ENCODE data around the gene DENND6A. TPM values are rescaled to one million over a fixed set of nuclear protein-coding genes. Genes with fewer than 3 reads are reported as not detected.
A peak's percentile ranks its signal among the peaks of the same experiment; 100 is the strongest.
"Not testable (repeated sequence)": the region's sequence is repeated elsewhere in the genome, so short reads cannot be mapped to it uniquely, and the experiment has no call there.

Gene DENND6A
- total RNA-seq, 2 donors from 2014 or later: 19.9 to 23.3 TPM

DNA sequence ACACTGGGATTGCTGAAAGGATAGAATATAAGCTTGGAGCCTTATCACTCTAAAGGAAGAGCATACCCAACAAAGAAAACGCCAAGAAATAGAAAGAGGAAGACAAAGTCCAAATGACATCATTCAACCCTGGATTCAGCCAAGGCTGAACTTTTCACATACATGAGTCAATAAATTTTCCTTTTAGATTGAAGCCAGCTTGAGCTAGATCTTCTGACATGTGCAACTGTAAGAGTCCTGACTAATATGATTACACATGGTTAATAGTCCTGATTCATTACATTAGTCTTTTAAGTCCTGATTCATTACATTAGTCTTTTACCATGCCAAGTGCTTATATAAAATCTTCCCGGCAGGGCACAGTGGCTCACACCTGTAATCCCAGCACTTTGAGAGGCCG is 13.6 kb upstream of the DENND6A start:
- no peaks in the 10 kb centered on the region for H3K36me3 Mint-ChIP-seq
- H3K9me3 Mint-ChIP-seq: no peaks in the 10 kb centered on the region
- DNase-seq (ENCODE audit: low spot score in 2 of 2) (no peak), ATAC-seq (peak; percentile 36 to 85)
- peak overlapping the region in 1 of 2 donors; percentile 10 for H3K27ac Mint-ChIP-seq

DNA sequence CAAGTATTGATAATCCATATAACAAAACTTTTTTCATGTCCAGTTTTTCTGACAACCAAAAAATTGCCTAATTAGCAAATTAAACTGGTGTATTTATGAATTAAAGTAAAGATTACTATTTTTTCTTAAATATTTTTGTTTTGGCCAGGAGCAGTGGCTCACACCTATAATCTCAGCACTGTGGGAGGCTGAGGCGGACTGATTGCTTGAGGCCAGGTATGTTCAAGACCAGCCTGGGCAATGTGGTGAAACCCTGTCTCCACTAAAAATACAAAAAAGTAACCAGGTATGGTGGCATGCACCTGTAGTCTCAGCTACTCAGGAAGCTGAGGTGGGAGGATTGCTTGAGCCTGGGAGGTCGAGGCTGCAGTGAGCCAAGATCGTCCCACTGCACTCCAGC is 12.5 kb upstream of the DENND6A start:
- not testable (repeated sequence) for H3K27ac Mint-ChIP-seq; DNase-seq (ENCODE audit: low spot score in 2 of 2); H3K36me3 Mint-ChIP-seq; H3K9me3 Mint-ChIP-seq; ATAC-seq

GRCh38 chr3:57701781-57702180 is 8.9 kb upstream of the DENND6A start:
- H3K27ac Mint-ChIP-seq: no peak overlapping the region

GRCh38 chr3:57700737-57701136 is 7.9 kb upstream of the DENND6A start:
- ATAC-seq (no peak), DNase-seq (ENCODE audit: low spot score in 2 of 2) (no peak)
- no peaks in the 10 kb centered on the region for H3K9me3 Mint-ChIP-seq
- H3K36me3 Mint-ChIP-seq: no peaks in the 10 kb centered on the region
- no peak overlapping the region for H3K27ac Mint-ChIP-seq

More at GRCh38 chr3:57701781-57702180, 8.9 kb upstream of the DENND6A start:
- no peak for ATAC-seq
- DNase-seq (ENCODE audit: low spot score in 2 of 2): no peak
- no peaks in the 10 kb centered on the region for H3K9me3 Mint-ChIP-seq
- H3K36me3 Mint-ChIP-seq: no peaks in the 10 kb centered on the region

DNA sequence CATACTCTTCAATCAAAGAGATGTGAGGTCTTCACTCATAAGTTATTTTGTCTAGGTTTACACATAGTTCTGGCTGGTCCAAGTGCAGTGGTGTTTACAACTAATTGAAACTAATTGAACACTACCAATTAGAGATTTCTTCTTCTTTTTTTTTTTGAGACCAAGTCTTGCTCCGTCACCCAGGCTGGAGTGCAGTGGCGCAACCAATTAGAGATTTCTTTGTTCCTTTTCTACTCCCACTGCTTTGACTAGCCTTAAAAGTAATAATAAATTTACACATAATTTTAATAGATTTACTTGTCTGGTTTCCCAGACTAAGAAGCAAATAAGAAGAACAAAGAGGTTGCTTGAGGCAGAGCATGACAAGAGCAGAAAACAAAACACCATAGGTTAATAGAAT is 6.7 kb upstream of the DENND6A start:
- no peak for DNase-seq (ENCODE audit: low spot score in 2 of 2)
- H3K27ac Mint-ChIP-seq: no peak overlapping the region
- ATAC-seq: no peak
- no peaks in the 10 kb centered on the region for H3K9me3 Mint-ChIP-seq
- H3K36me3 Mint-ChIP-seq: no peaks in the 10 kb centered on the region

- ATAC-seq: no peak
These were observed 4.0 kb upstream of the DENND6A start for GRCh38 chr3:57696801-57697321.

DNA sequence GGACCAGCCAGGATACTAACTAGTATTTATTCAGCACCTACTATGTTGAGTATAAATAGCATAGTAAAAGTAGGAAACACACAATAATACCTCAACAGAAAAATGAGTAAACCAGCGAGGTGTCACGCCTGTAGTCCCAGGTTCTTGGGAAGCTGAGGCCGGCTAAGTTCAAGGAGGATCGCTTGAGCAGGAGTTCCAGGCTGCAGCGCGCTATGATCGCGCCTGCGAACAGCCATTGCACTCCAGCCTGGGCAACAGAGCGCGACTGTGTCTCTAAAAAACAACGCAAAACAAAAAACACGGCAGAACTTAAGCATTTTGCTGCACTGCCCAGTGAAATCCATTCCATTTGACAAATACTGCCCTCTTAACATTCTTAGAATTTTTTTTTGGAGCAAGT is 1.3 kb upstream of the DENND6A start:
- Mint-ChIP-seq H3K36me3 (peaks cover 0 to 4% of the 10 kb centered on the region in 2 donors), H3K9me3 (no peaks in the 10 kb centered on the region), H3K27ac (peak overlapping the region in 1 of 2 donors; percentile 98)
- DNase-seq (ENCODE audit: low spot score in 2 of 2) (no peak), ATAC-seq (no peak)

More at GRCh38 chr3:57696801-57697321, 4.0 kb upstream of the DENND6A start:
- Mint-ChIP-seq H3K36me3 (peaks cover 0 to 2% of the 10 kb centered on the region in 2 donors), H3K27ac (no peak overlapping the region), H3K9me3 (no peaks in the 10 kb centered on the region)
- no peak for DNase-seq (ENCODE audit: low spot score in 2 of 2)

- not testable (repeated sequence) for H3K36me3 Mint-ChIP-seq; H3K9me3 Mint-ChIP-seq; DNase-seq (ENCODE audit: low spot score in 2 of 2)
- peak overlapping the region; percentile 95 to 98 for H3K27ac Mint-ChIP-seq
- peak in 1 of 2 donors; percentile 24 for ATAC-seq
These were observed 813 bp downstream of the DENND6A start for GRCh38 chr3:57692133-57692395.

GRCh38 chr3:57691411-57692132 is 1.3 kb downstream of the DENND6A start:
- Mint-ChIP-seq H3K36me3 (peaks cover 0 to 4% of the 10 kb centered on the region in 2 donors), H3K27ac (peak overlapping the region; percentile 95 to 98), H3K9me3 (no peaks in the 10 kb centered on the region)
- no peak for ATAC-seq
- peak in 1 of 2 donors; percentile 10 for DNase-seq (ENCODE audit: low spot score in 2 of 2)

GRCh38 chr3:57689367-57690053 is 3.4 kb downstream of the DENND6A start:
- Mint-ChIP-seq H3K36me3 (peaks cover 0 to 4% of the 10 kb centered on the region in 2 donors), H3K27ac (peak overlapping the region in 1 of 2 donors; percentile 74), H3K9me3 (no peaks in the 10 kb centered on the region)
- ATAC-seq: no peak
- no peak for DNase-seq (ENCODE audit: low spot score in 2 of 2)

- no peak for DNase-seq (ENCODE audit: low spot score in 2 of 2)
- Mint-ChIP-seq H3K27ac (no peak overlapping the region), H3K36me3 (peaks cover 0 to 4% of the 10 kb centered on the region in 2 donors), H3K9me3 (no peaks in the 10 kb centered on the region)
- ATAC-seq: no peak
These were observed 4.6 kb downstream of the DENND6A start for GRCh38 chr3:57688291-57688690.

- ATAC-seq (no peak), DNase-seq (ENCODE audit: low spot score in 2 of 2) (no peak)
- peaks cover 8 to 21% of the 10 kb centered on the region in 2 donors for H3K36me3 Mint-ChIP-seq
- H3K9me3 Mint-ChIP-seq: no peaks in the 10 kb centered on the region
- H3K27ac Mint-ChIP-seq: no peak overlapping the region
These were observed 9.6 kb downstream of the DENND6A start for GRCh38 chr3:57683286-57683685.

DNA sequence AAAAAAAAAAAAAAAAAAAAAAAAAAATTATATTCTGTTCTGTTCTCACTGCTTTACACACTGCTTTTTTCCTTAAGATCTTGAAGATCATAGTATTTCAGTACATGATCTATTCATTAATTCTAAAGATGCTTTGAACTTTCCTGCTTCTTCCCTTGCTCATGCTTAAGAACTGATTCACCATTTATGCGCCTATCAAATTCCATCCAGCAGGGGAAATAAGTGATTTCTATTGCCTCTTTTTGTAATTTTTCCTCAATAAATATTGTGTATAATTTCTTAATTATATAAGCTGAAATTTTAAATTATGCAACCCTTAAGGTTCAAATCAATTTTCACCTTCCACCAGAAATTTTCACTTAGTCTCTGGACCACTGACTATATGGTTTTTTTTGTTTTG is 10.6 kb downstream of the DENND6A start:
- Mint-ChIP-seq H3K9me3 (no peaks in the 10 kb centered on the region), H3K27ac (no peak overlapping the region), H3K36me3 (peaks cover 8 to 26% of the 10 kb centered on the region in 2 donors)
- DNase-seq (ENCODE audit: low spot score in 2 of 2) (no peak), ATAC-seq (no peak)

DNA sequence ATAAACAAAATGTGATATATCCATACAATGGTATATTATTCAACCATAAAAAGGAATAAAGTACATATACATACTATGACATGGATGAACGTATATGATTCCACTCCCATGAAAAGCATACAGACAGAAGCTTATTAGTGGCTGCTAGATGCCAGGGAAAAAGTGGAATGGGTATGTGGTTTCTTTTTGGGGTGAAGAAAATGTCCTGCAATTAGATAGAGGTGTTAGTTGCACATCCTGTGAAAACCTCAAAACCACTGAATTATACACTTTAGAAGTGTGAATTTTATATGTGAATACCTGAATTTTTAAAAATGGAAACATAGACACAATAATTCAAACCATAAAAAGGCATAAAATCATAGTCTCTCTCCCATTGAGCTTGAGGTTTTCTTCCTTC is 11.2 kb downstream of the DENND6A start:
- no peak for DNase-seq (ENCODE audit: low spot score in 2 of 2)
- H3K9me3 Mint-ChIP-seq: no peaks in the 10 kb centered on the region
- H3K36me3 Mint-ChIP-seq: peaks cover 8 to 26% of the 10 kb centered on the region in 2 donors

GRCh38 chr3:57680046-57680445 is 12.8 kb downstream of the DENND6A start:
- no peak for DNase-seq (ENCODE audit: low spot score in 2 of 2)
- Mint-ChIP-seq H3K27ac (no peak overlapping the region), H3K36me3 (peaks cover 8 to 26% of the 10 kb centered on the region in 2 donors), H3K9me3 (no peaks in the 10 kb centered on the region)
- ATAC-seq: no peak

More for the DNA sequence above, 11.2 kb downstream of the DENND6A start:
- no peak overlapping the region for H3K27ac Mint-ChIP-seq
- peak in 1 of 2 donors; percentile 33 for ATAC-seq

DNA sequence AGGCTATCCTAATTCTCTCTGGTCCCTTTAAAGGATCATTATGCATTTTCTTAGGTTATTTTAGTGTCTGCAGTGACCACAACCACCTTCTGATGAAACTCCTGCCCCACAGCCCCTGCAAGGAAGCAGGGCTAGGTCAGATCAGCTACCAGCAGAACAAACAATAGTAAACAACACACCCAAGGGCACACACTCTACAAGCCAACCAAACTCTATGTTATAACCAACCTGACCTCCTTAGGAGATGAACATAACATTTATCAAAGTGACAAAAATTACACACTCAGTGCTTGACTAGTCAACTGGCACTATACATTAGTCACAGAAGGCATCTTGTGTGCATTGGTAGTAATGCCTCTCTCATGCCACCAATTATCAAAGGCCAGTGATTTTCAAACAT is 17.3 kb downstream of the DENND6A start:
- Mint-ChIP-seq H3K27ac (no peak overlapping the region), H3K9me3 (no peaks in the 10 kb centered on the region), H3K36me3 (peaks cover 8 to 20% of the 10 kb centered on the region in 2 donors)
- ATAC-seq (peak in 1 of 2 donors; percentile 22), DNase-seq (ENCODE audit: low spot score in 2 of 2) (no peak)

- H3K9me3 Mint-ChIP-seq: no peaks in the 10 kb centered on the region
- H3K27ac Mint-ChIP-seq: no peak overlapping the region
These were observed 19.7 kb downstream of the DENND6A start for GRCh38 chr3:57673156-57673555.

More at GRCh38 chr3:57673156-57673555, 19.7 kb downstream of the DENND6A start:
- ATAC-seq (no peak), DNase-seq (ENCODE audit: low spot score in 2 of 2) (no peak)
- H3K36me3 Mint-ChIP-seq: peaks cover 0 to 12% of the 10 kb centered on the region in 2 donors

Measured in activated naive CD4-positive, alpha-beta T cell treated with anti-CD3 and anti-CD28 coated beads, Interleukin-2, amount 50 U/mL, for 72 hours (primary cell).